HK-2 (cell line): ENCODE measurements around the gene PRKG1.
"Not testable (repeated sequence)": the region's sequence is repeated elsewhere in the genome, so short reads cannot be mapped to it uniquely, and the experiment has no call there.

Experiments
- DNase-seq: peaks from one replicate; pipeline ENCODE4 v3.0.0-alpha.2; 2018; ENCODE audit not compliant: unreplicated experiment

The PRKG1 gene

DNA sequence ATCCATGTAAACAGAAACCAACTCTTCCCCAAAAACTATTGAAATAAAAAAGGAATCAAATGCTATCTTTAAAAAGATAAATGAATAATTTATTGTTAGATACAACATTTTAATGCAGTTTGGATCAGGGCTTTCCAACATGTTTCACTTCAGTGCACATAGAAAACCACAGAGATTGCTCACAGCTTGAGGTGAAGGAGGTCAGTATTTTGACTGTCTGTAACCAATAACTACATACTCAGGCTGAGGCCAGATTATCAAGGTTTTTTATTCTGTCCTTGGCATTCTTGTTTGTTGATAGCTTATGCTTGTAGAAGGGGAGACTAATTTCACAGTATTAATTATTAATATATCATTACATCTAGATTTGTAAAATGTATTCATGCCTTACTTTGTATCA is 195.5 kb downstream of the PRKG1 start:
- no peak for DNase-seq

DNA sequence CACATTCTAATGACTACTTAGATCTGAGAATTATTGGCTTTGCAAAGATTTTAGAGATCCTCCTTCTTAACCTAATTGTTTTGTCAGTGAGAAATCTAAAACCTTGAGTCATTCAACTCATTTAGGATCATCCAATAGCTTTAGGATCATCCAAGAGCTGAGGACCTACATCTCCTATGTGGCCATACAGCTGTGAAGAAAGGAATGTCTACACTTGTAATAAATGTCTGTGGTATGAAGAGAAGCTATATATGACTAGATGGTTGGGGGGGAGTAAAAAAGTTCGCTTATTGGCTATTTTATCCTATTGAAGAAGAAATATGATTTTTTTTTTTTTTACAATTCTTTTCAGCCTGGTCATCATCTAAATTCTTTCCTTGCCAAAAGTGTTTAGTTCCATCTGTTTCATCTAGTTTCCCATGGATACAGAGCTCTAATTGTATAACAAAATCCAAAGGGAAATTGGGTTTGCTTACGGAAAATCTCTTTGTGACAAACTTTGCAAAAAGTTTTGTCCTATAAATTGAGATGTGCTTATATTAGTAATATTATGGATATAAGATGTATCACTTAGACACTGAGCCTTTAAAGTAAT is 196.7 kb downstream of the PRKG1 start:
- no peak for DNase-seq

DNA sequence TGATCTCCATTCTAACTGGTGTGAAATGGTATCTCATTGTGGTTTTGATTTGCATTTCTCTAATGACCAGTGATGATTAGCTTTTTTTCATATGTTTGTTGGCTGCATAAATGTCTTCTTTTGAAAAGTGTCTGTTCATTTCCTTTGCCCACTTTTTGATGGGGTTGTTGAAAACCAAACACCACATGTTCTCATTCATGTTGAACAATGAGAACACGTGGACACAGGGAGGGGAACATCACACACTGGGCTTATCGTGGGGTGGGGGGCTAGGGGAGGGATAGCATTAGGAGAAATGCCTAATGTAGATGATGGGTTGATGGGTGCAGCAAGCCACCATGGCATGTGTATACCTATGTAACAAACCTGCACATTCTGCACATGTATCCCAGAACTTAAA is 197.8 kb downstream of the PRKG1 start:
- not testable (repeated sequence) for DNase-seq

DNA sequence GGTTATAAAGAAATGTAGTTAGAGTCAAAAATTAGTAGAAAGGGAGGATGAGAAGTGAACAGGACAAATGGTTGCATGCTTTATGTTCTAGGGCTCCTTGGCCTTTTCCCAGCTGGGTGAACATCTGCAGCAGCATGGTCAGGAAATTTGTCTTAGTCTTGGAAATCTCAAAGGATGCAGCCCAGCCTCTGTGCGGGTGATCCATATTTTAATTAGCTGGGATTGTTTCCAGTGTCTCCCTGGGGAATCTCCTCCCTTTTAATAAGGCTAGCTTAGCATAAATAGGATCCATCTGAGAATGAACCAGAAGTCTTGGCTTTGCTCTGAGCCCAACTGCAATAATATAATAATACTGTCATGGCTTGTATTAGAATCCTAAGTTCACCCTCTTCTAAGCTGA is 198.3 kb downstream of the PRKG1 start:
- DNase-seq: no peak

DNA sequence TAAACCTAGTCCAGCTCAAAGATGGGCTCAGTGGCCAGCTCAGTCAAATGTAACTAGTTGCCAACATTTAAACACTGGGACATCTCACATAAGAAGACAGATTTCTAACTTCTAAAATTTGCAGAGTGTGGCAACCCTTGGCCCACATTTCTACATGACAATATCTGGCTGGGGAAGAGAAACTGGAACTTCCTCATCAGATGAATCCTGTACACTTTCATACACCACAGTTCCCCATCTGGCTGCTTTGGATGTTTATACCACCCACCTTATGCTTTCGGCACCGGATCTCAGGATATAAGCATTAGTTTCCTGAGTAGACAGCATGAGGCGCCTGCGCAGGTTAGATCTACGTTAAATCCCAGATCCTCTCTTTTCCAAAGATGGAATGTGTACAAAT is 199.3 kb downstream of the PRKG1 start:
- no peak for DNase-seq

DNA sequence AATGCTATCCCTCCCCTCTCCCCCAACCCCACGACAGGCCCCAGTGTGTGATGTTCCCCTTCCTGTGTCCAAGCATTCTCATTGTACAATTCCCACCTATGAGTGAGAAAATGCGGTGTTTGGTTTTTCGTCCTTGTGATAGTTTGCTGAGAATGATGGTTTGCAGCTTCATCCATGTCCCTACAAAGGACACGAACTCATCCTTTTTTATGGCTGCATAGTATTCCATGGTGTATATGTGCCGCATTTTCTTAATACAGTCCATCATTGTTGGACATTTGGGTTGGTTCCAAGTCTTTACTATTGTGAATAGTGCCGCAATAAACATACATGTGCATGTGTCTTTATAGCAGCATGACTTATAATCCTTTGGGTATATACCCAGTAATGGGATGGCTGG is 201.8 kb downstream of the PRKG1 start:
- DNase-seq: not testable (repeated sequence)

DNA sequence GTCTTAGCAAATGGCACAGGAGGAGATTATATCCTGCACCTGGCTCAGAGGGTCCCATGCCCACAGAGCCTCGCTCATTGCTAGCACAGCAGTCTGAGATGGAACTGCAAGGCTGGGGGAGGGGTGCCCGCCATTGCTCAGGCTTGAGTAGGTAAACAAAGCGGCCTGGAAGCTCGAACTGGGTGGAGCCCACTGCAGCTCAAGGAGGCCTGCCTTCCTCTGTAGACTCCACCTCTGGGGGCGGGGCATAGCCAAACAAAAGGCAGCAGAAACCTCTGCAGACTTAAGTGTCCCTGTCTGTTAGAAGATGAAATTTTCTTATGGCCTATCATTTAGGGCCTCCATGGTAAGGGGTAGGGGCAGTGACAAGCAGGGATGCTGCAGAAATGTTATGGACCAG is 207.1 kb downstream of the PRKG1 start:
- DNase-seq: not testable (repeated sequence)

DNA sequence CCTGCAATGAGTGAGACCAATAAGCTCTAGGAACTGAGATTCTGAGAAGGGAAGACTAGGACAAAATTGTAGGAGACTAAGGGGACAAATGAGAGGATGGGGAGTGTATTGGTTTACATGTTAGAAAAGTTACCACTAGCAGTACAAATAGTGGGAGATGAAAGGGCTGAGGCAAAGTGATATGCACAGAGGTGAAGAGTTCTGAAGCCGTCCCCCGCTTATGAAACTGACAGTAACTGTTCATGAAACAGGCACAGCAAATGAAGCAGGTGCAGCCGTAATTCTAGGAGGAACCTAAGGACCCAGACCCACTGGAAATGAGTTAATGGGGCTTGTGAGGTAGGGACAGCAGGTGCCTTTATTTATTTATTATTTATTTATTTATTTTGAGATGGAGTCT is 211.3 kb downstream of the PRKG1 start:
- no peak for DNase-seq

DNA sequence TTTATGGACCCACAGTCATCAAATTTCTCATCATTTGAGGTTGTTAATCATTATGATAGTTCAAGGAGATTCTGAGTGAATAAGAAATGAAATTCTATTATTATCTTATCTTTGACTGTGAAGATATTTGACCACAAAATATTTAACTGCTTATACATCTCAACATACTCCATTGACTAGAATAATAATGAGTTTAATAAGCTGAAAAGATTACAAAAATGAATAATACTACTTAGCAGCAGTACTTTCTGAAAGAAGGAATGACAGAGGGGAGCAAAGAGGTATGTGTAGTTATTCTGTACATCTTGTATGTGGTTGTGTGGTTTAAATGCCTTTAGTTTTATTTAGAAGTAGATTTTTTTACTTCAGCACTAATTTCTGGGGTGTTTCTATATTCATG is 214.2 kb downstream of the PRKG1 start:
- no peak for DNase-seq

DNA sequence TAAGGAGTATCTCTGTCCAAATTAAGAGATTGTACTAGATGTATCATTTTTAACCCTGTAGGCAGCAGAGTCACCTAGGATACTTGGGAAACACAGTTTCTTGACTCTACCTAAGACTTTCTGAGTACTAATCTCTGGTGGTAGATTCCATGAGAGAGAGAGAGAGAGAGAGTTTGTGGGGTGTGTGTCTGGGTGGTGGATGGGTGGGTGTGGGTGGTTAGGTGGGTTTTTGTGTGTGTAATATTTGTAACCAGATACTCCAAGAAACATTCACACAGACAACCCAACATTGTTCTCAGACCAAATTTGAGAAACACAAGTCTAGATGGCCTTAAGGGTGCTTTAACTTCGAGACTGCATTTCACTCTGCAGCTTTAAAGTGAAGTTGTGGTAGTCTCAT is 215.2 kb downstream of the PRKG1 start:
- no peak for DNase-seq

DNA sequence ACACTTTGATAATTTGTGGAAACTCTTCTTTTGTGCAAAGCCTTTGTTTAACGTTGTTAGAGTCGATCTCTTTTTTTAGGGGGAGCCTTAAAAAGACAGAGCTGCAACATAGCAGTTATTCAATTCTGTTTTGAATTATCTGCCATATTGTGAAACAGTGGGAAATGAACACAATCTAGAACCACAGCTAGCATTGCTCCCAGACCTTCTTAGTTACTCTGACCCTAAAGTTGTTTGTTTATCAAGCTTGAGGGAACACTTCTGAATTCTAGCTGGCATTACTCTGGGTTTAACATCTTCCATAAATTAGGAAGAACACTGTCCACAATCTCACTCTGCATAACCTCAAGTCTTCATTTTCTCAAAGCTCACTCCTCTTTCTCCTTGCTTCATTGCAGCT is 217.7 kb downstream of the PRKG1 start:
- no peak for DNase-seq

DNA sequence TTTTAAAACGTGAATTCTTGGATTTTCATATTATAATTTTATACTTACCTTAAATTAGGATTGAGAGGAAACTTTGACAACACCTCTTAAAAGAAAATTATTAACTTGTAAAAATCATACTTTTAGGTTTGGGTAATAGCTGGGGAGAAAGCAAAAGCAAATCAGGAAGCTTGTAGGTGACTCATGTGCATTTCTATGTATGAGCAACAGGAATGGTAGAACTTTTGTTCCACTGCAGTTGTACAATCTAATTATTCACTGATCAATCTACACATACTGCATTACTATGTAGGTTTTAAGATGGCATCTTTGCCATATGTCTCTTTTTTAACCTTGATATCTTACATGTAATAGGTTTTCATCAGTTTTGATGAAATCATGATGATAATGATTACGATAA is 223.2 kb downstream of the PRKG1 start:
- no peak for DNase-seq

DNA sequence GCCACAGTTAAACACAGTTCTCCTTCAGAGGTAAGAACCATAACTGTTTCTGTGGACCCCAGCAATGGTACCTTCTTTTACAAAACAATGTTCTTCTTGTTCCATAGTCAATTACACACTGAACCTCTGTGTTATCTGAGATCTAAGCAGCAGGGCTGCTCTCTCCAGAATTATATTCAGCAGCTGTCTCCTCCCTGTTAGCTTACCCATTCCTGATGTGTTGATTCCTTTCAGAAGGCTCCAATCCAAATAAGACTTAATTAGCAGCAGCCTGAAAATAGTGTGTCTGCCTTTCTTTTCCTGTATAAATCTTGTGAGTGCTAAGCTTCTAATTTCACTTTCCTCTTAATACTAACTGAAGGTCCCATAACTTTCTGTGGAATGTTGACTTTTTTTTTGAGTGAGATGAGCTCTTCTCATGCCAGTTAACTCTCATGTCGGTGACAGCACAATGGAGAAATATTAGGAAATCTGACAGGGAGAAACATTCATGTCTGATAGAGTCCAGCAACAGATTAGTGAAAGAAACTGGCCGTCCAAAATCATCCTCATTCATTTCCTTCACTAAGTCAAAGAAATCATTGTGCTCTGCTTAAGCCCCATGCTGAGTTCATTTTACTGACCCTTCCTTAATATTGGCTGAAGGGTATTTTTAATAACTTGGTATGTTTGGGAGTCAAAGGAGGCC is 226.5 kb downstream of the PRKG1 start:
- DNase-seq: no peak

DNA sequence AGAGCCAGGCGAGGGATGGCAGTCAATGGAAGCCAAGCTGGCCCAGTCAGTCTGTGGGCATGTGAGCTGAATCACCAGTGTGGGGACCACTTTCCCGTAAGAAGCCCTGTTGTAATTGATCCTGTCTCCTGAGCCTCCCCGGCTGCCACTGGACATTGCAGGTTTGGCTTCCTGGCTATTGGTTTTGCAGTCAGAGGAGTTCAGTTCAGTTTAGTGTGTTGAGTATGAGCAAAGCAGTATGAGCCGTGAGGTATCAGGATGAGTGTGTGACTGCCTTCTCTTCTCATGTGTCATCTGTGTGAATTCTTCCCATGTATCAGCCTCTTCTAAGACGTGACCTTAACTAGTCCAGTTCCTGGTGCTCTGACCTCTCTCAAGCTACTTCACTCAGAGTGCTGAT is 227.4 kb downstream of the PRKG1 start:
- no peak for DNase-seq

DNA sequence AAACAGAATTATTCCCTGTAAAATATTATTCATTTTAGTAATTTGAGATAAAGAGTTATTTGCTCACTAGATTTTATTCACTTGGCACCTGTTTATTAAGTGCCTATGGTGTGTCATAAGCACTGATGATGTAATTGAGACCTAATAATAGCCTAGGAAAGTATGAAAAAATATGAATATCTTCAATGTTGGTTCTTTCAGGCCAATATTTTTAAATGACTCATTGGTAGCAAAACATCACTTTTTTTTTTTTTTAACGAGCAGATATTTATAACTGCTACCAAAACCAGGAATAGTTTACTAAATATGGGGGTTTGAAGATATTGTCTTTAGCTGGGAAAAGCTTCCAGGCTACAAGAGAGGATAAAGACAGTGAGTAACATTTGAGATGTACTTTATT is 228.0 kb downstream of the PRKG1 start:
- no peak for DNase-seq

DNA sequence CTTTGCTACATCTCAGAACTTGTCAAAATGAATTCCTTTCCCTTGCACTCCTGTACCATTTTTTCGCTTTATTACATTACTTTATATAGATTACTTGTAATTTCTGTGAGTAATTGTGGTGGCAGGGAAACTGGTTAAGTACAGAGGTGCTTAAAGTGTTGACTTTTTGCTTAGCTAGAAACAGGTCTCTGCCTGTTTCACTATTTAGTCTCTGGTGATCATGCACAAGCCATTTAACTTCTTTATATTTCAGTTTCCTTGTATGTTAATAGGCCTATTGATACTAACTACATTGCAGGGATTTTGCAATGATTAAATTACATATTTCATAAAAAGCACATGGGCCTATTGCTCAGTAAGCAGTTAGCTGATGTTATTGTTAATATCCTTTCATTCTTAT is 233.8 kb downstream of the PRKG1 start:
- no peak for DNase-seq

DNA sequence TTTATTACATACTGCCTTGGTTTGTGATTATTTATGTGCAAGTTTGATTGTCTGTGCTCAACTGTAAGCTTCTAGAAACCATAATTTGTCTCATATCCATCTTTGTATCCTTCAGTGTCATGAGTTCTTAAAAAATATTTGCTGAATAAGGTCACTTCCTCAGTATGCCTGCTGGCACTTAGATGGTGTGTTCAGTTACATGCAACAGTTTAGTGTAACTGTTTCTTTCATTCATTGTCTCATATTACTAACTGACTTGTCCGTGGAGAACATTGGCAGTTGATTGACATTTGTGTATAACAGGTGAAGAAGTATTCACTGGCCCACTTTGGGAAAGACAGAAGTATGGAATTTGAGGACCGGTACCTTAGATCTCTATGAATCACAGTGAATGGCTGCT is 236.9 kb downstream of the PRKG1 start:
- DNase-seq: no peak

DNA sequence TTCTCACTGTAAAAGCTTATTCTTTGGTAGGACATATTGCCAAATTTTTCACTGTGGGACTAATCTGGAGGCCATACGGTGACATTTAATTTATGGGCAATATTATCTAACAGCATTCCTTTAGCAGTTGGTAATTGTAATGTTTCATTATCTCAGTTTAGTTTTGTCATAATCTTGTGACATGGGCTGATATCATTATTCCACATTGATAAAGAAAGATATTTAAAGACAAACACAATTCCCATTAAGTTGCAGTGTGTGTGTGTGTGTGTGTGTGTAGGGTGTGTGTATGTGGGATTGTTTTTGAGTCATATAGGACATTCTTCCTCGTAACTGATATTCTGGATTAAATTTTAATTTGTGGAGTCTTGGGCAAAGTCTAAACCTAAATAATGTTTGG is 238.5 kb downstream of the PRKG1 start:
- no peak for DNase-seq

DNA sequence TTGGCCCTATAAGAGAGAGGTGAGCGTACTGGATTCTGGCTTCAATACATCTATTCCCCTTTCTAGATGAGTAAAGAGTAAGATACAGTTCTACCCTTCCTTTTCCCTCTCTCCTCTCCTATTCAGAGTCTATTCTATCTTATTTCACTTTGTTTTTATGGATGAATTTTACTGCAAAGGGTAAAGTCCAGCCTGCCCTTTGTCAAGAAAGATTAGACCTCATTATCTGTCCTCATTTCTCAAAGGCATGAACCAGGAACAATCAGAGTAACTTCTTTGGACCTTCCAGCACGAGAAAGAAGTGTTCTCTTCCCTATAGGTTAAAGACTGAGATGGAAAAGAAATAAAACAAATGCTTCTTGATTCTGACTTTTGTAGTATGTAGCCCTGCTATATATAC is 239.0 kb downstream of the PRKG1 start:
- no peak for DNase-seq

DNA sequence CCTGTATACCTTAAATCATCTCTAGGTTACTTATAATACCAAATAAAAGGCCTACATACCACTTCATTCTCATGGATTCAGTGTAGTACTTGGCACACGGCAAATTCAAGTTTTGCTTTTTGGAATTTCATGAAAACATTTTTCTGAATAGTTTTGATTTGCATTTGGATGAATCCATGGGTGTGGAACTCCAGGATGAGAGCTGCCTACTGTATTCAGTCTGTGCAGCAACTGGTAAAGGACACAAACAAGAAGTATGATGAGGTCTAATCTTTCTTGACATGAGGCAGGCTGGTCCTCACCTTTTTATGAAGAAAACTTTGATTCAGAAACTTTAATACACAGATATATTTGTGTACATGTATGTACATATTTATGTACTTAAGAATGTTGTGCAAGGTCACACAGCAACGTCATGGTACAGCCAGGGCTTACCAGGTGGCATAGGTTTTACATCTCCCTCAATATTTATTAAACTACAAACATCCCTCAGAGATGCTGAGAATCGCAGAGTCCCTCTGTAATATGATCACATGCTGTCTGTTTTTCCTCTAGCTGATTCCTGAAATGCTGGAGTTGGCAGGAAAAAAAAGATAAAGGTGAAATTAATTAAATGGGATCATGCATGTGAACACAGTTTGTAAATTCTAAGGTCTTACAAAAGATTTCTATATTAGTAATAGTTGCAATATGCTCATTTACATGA is 239.6 kb downstream of the PRKG1 start:
- no peak for DNase-seq

DNA sequence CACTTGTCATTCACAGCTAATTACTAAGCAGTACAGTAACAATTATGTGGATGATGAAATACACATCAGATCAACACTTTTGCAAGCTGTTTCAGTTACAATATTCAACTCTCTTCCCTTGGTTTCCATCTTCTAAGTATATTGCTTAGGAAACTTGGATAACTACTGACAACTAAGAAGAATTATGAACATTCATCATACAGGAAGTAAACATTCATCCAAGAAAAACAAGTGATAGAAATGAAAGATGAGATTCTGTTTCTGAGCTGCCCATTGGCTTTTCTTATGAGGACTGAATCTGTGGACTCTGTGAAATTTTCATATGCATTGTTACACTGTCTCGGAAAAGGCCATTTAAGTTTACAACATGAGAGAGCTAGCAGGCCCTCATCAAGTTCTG is 240.2 kb downstream of the PRKG1 start:
- no peak for DNase-seq

DNA sequence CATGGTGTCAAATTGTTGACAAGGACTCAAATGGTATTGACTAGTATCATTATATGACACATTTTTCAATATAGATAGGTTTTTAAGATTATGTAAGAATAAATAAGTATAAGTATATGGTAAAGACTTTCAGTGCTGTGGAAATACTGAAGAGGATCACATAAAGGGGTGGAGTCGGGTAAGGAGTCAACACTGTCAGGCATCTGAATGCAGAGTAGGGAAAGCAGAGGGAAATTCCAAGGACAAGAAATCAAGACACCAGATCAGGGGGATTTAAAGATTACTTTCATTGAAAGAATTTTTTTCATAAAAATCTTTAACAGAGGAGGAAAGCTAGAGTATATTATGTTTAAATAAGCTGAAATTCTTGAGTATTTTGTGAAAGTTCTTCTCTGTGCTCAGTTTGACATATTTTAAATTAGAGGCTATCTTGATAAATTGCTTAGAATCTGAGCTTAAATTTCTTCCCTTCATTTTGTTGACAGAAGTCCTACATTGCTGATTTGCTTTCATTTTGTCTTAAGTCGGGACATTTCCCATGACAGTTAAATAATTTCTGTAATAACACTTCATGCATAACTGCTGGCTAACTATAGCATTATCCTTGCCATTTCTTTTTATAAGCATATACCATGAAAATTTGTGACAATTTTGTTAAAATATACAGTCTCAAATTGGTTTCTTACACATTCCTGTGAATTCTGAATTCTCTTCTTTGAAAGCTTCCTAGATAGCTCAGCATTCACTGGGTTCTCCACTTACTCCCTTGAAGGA is 244.3 kb downstream of the PRKG1 start:
- DNase-seq: no peak

DNA sequence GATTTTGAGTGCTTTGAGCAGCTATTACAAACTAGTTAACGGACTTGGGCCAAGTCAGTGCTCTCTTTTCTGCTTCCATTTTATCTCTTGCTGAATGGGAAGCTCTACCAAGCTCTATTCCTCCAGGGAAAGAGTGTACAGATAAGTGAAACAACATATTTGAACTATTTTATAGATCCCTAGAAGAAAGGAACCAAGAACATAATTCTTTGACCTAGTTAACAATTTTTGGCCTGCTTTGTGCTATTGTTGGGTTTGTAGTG is 244.8 kb downstream of the PRKG1 start:
- DNase-seq: no peak
